CD14-positive monocyte (primary cell): ENCODE results near the gene CACNA1H. TPM values are rescaled to one million over a fixed set of nuclear protein-coding genes. Genes with fewer than 3 reads are reported as not detected.

Source experiments
- DNase-seq, 3 donors: peaks; one replicate each; pipeline ENCODE4 v3.0.0-alpha.2; 2011 to 2022
- H2AFZ ChIP-seq: 2 replicates; pipeline ENCODE4 v1.6.0; 2012; ENCODE audit warnings: mild to moderate bottlenecking, low read depth, low read length, inconsistent platforms; ENCODE audit not compliant: insufficient read depth, poor library complexity, severe bottlenecking
- H3K27ac ChIP-seq, 2 donors: 1 replicate in 1 of 2; 2 replicates in 1 of 2; pipeline ENCODE4 v1.5.1; 2012 to 2013; ENCODE audit warnings: low read length in 2 of 2, control low read depth in 1 of 2, inconsistent platforms in 1 of 2, low read depth in 1 of 2, mild to moderate bottlenecking in 1 of 2
- H3K27me3 ChIP-seq, 2 donors: one replicate each; pipeline versions ENCODE4 v1.6.0 to v1.6.1; 2011 to 2013; ENCODE audit warnings: low read length in 2 of 2; ENCODE audit not compliant: control insufficient read depth in 2 of 2, insufficient read depth in 2 of 2
- H3K36me3 ChIP-seq, 2 donors: replicated peaks in 1 of 2; 1 replicate in 1 of 2; 2 replicates in 1 of 2; pipeline versions ENCODE4 v1.5.1 to v1.6.1; 2012 to 2013; ENCODE audit warnings: low read length in 2 of 2, control low read depth in 1 of 2, inconsistent platforms in 1 of 2, mild to moderate bottlenecking in 1 of 2; ENCODE audit not compliant: insufficient read depth in 2 of 2, control insufficient read depth in 1 of 2
- H3K4me1 ChIP-seq, 2 donors: 1 replicate in 1 of 2; 2 replicates in 1 of 2; pipeline versions ENCODE4 v1.5.1 to v1.6.1; 2012 to 2013; ENCODE audit warnings: low read length in 2 of 2, control low read depth in 1 of 2, inconsistent platforms in 1 of 2, mild to moderate bottlenecking in 1 of 2, moderate library complexity in 1 of 2; ENCODE audit not compliant: insufficient read depth in 2 of 2, control insufficient read depth in 1 of 2
- H3K4me2 ChIP-seq: replicated peaks from 2 replicates; pipeline ENCODE3; 2012; ENCODE audit warnings: low read length, moderate library complexity, mild to moderate bottlenecking; ENCODE audit not compliant: poor library complexity, severe bottlenecking; ENCODE audit errors: extremely low read depth
- H3K4me3 ChIP-seq, 3 experiments: fragments of 200-600 bp in 1 of 3; sonication (generic) in 1 of 3; replicated peaks in 1 of 3; 1 replicate in 2 of 3; 2 replicates in 1 of 3; pipeline ENCODE4 v1.5.1; 2011 to 2013; ENCODE audit warnings: low read length in 3 of 3, mild to moderate bottlenecking in 3 of 3, control low read depth in 2 of 3, low read depth in 2 of 3, inconsistent platforms in 1 of 3, moderate library complexity in 1 of 3
- H3K79me2 ChIP-seq: 2 replicates; pipeline ENCODE4 v1.6.0; 2012; ENCODE audit warnings: mild to moderate bottlenecking, control low read depth, inconsistent platforms, low read length, moderate library complexity; ENCODE audit not compliant: insufficient read depth
- H3K9ac ChIP-seq: 2 replicates; pipeline ENCODE4 v1.6.0; 2017; ENCODE audit warnings: low read length, mild to moderate bottlenecking; ENCODE audit not compliant: insufficient read depth, poor library complexity, severe bottlenecking
- H3K9me3 ChIP-seq, 2 donors: replicated peaks in 1 of 2; 1 replicate in 1 of 2; 2 replicates in 1 of 2; pipeline versions ENCODE4 v1.5.1 to v1.6.1; 2012 to 2013; ENCODE audit warnings: low read length in 2 of 2, control low read depth in 1 of 2; ENCODE audit not compliant: control insufficient read depth in 1 of 2, insufficient read depth in 1 of 2
- H4K20me1 ChIP-seq: 2 replicates; pipeline ENCODE4 v1.6.0; 2012; ENCODE audit warnings: mild to moderate bottlenecking, low read length, control low read depth, moderate library complexity; ENCODE audit not compliant: insufficient read depth
- H3K27ac Mint-ChIP-seq, 7 donors: one replicate each; pipeline ENCODE4 v1.8.0; 2020; ENCODE audit warnings: mild to moderate bottlenecking in 7 of 7, mixed read lengths in 7 of 7, moderate library complexity in 6 of 7, inconsistent platforms in 2 of 7
- H3K27me3 Mint-ChIP-seq, 3 donors: one replicate each; pipeline ENCODE4 v1.8.0; 2021 to 2022; ENCODE audit warnings: low read depth in 3 of 3, mild to moderate bottlenecking in 3 of 3, mixed read lengths in 3 of 3, moderate library complexity in 3 of 3, inconsistent platforms in 1 of 3
- H3K36me3 Mint-ChIP-seq, 2 donors: one replicate each; pipeline ENCODE4 v1.8.0; 2020; ENCODE audit warnings: mixed read lengths in 2 of 2, inconsistent platforms in 1 of 2, mild to moderate bottlenecking in 1 of 2
- H3K4me1 Mint-ChIP-seq: one replicate; pipeline ENCODE4 v1.8.0; 2020; ENCODE audit warnings: mild to moderate bottlenecking, mixed read lengths
- H3K4me3 Mint-ChIP-seq, 2 donors: one replicate each; pipeline ENCODE4 v1.8.0; 2020; ENCODE audit warnings: mild to moderate bottlenecking in 2 of 2, mixed read lengths in 2 of 2, moderate library complexity in 1 of 2
- H3K9me3 Mint-ChIP-seq, 7 donors: one replicate each; pipeline ENCODE4 v1.8.0; 2020 to 2022; ENCODE audit warnings: mixed read lengths in 7 of 7, mild to moderate bottlenecking in 6 of 7, moderate library complexity in 6 of 7, inconsistent platforms in 2 of 7
- WGBS: methylation state at CpG from one replicate; pipeline ENCODE4 v1.1.5; 2013; ENCODE audit warnings: missing lambda C conversion rate; ENCODE audit not compliant: insufficient coverage; 5-methylcytosine and 5-hydroxymethylcytosine counted together
- intact Hi-C, 2 donors: fragments of 100-400 bp; cut with micrococcal nuclease; formaldehyde crosslinking; loops; one replicate each; pipeline versions ENCODE4 v1.15.0 to v1.15.1; 2023
- polyA plus RNA-seq, 3 donors: library from polyadenylated mRNA; depleted of rRNA in 1 of 3; unstranded in 2 of 3; stranded (reverse) in 1 of 3; fragments of 300-500 nt in 2 of 3; fragments of >200 nt in 1 of 3; fragmentation: Illumina TruSeq in 2 of 3; gene quantifications; 1 replicate in 2 of 3; 2 replicates in 1 of 3; pipeline ENCODE4 v1.2.3, GENCODE V29; 2012 to 2021
- TF ChIP-seq, protein P1 (sequence below): fragments of 200-600 bp; IDR thresholded peaks from one replicate; pipeline ENCODE4 v1.8.0; 2022; ENCODE audit warnings: antibody characterized with exemption, mild to moderate bottlenecking

Gene CACNA1H
- polyA plus RNA-seq, 3 donors = not detected

DNA sequence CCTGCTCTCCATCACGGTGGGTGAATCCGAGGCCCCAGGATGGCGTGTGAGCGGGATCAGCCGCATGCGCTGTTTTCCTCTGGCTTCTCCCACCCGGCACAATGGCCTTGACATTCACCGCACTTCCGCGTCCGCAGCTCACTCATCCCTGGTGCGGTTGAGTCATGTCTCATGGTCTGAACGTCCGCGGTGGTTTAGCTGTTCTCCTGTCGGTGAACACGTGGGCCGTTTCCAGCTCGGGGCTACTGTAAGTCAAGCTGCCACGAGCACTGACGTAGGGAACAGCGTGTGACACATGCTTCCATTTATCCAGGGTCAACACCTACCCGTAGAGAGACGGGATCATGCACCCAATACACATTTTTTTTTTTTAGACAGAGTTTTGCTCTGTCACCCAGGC lies 15.3 kb upstream of the CACNA1H start:
- no peaks in the 10 kb centered on the region for H3K79me2 ChIP-seq
- TF ChIP-seq, protein P1, sequence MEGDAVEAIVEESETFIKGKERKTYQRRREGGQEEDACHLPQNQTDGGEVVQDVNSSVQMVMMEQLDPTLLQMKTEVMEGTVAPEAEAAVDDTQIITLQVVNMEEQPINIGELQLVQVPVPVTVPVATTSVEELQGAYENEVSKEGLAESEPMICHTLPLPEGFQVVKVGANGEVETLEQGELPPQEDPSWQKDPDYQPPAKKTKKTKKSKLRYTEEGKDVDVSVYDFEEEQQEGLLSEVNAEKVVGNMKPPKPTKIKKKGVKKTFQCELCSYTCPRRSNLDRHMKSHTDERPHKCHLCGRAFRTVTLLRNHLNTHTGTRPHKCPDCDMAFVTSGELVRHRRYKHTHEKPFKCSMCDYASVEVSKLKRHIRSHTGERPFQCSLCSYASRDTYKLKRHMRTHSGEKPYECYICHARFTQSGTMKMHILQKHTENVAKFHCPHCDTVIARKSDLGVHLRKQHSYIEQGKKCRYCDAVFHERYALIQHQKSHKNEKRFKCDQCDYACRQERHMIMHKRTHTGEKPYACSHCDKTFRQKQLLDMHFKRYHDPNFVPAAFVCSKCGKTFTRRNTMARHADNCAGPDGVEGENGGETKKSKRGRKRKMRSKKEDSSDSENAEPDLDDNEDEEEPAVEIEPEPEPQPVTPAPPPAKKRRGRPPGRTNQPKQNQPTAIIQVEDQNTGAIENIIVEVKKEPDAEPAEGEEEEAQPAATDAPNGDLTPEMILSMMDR = no peak
- H2AFZ ChIP-seq = no peak overlapping the region
- no peak overlapping the region for H3K27ac ChIP-seq
- WGBS = 94% methylated on average over 23 of the region's 24 CpGs
- H3K9me3 ChIP-seq = no peaks in the 10 kb centered on the region
- H3K27me3 ChIP-seq = no peaks in the 10 kb centered on the region
- no peak overlapping the region for H3K4me3 ChIP-seq
- no peaks in the 10 kb centered on the region for H4K20me1 ChIP-seq
- no peak overlapping the region for H3K9ac ChIP-seq
- peaks cover 3 to 12% (median 11%) of the 10 kb centered on the region in 3 donors for H3K27me3 Mint-ChIP-seq
- H3K4me3 Mint-ChIP-seq = no peak overlapping the region
- peaks cover 0 to 4% (median 0%) of the 10 kb centered on the region in 7 donors for H3K9me3 Mint-ChIP-seq
- no peak for DNase-seq
- no peaks in the 10 kb centered on the region for H3K36me3 ChIP-seq
- H3K4me1 Mint-ChIP-seq = no peaks in the 10 kb centered on the region
- H3K36me3 Mint-ChIP-seq = no peaks in the 10 kb centered on the region
- H3K27ac Mint-ChIP-seq = no peak overlapping the region
- no peaks in the 10 kb centered on the region for H3K4me1 ChIP-seq
- intact Hi-C loops = no loop called here
- no peak overlapping the region for H3K4me2 ChIP-seq

DNA sequence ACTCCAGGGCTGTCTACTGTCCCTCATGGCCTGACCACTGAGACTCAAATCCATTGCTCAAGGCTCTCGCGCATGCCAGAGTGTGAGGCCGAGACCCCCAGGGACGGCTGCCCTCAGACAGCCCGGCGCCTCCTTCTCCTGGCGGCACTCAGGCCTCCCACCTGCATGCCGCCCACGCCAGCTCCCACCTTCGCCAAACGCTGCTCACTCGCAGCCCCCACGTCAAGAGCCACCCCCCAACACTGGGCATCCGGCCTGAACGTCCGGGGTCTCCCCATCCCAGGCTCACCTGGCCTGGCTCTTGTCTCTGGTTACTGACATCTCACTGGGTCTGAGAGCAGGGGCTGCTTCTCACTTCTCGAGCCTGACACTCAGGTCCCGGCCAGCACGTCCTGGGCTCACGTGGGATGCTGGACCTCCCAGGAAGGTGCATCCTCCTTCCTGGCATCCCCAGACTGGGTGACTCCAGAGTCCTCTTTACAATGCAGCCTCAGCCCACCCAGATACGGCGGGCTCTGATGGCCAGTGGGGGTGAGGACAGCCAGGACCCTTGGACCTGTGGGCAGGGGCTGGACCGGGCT lies 12.2 kb upstream of the CACNA1H start:
- H4K20me1 ChIP-seq = no peaks in the 10 kb centered on the region
- TF ChIP-seq, protein P1 = no peak
- Mint-ChIP-seq H3K36me3 (no peaks in the 10 kb centered on the region), H3K4me3 (no peak overlapping the region), H3K9me3 (peaks cover 0 to 4% (median 0%) of the 10 kb centered on the region in 7 donors), H3K27me3 (peaks cover 6 to 20% (median 14%) of the 10 kb centered on the region in 3 donors), H3K27ac (no peak overlapping the region), H3K4me1 (no peaks in the 10 kb centered on the region)
- no peak for DNase-seq
- no peaks in the 10 kb centered on the region for H3K27me3 ChIP-seq
- H3K9ac ChIP-seq = no peak overlapping the region
- no peaks in the 10 kb centered on the region for H3K79me2 ChIP-seq
- H3K27ac ChIP-seq = no peak overlapping the region
- no peaks in the 10 kb centered on the region for H3K9me3 ChIP-seq
- no peaks in the 10 kb centered on the region for H3K4me1 ChIP-seq
- H2AFZ ChIP-seq = no peak overlapping the region
- intact Hi-C loops = no loop called here
- no peak overlapping the region for H3K4me2 ChIP-seq
- no peak overlapping the region for H3K4me3 ChIP-seq
- 84% methylated on average over 23 of the region's 23 CpGs for WGBS
- no peaks in the 10 kb centered on the region for H3K36me3 ChIP-seq
